ENCODE data around the gene KRTAP10-3. TPM values are rescaled to one million over a fixed set of nuclear protein-coding genes. Genes with fewer than 3 reads are reported as not detected.

The KRTAP10-3 gene
- polyA plus RNA-seq, 1 donor (not counting 4 experiments of a cell fraction or from before 2014, with no cell fraction given): not detected

GRCh38 chr21:44595524-44595923, 36.9 kb upstream of the KRTAP10-3 start:
- FAIRE-seq (no peak), DNase-seq (ENCODE audit: low read depth, low spot score) (no peak)
- Histone ChIP-seq H3K4me3 (ENCODE audit: control insufficient read depth in 2 of 3, extremely low read depth in 1 of 3, insufficient read depth in 2 of 3, low read depth in 1 of 3, low read length in 3 of 3) (no peak overlapping the region), H3K36me3 (ENCODE audit: control insufficient read depth in 2 of 2, extremely low read depth in 1 of 2, insufficient read depth in 2 of 2, low read length in 2 of 2) (no peaks in the 10 kb centered on the region), H2AFZ (ENCODE audit: control insufficient read depth, low read length) (no peak overlapping the region), H4K20me1 (ENCODE audit: control insufficient read depth, extremely low read depth, insufficient read depth, low read length) (no peaks in the 10 kb centered on the region), H3K9me3 (ENCODE audit: control insufficient read depth, low read depth, low read length) (no peaks in the 10 kb centered on the region), H3K4me1 (ENCODE audit: control insufficient read depth, extremely low read depth, insufficient read depth, low read length) (peaks cover 7% of the 10 kb centered on the region), H3K9me1 (ENCODE audit: control insufficient read depth, extremely low read depth, insufficient read depth, low read length) (no peaks in the 10 kb centered on the region), H3K4me2 (ENCODE audit: control insufficient read depth, extremely low read depth, insufficient read depth, low read depth, low read length) (no peak overlapping the region), H3K79me2 (ENCODE audit: control insufficient read depth, insufficient read depth, low read length) (no peaks in the 10 kb centered on the region), H3K9ac (ENCODE audit: control insufficient read depth, extremely low read depth, insufficient read depth, low read length) (no peak overlapping the region), H3K27me3 (ENCODE audit: control insufficient read depth, extremely low read depth, insufficient read depth, low read length) (no peaks in the 10 kb centered on the region), H3K27ac (ENCODE audit: control insufficient read depth, insufficient read depth, low read length) (no peak overlapping the region)
- dilution Hi-C loops (cut with MboI; ENCODE audit: extremely low pct_ligation_motif_present, low sequenced_read_pairs): no loop called here
- TF ChIP-seq, protein P1, sequence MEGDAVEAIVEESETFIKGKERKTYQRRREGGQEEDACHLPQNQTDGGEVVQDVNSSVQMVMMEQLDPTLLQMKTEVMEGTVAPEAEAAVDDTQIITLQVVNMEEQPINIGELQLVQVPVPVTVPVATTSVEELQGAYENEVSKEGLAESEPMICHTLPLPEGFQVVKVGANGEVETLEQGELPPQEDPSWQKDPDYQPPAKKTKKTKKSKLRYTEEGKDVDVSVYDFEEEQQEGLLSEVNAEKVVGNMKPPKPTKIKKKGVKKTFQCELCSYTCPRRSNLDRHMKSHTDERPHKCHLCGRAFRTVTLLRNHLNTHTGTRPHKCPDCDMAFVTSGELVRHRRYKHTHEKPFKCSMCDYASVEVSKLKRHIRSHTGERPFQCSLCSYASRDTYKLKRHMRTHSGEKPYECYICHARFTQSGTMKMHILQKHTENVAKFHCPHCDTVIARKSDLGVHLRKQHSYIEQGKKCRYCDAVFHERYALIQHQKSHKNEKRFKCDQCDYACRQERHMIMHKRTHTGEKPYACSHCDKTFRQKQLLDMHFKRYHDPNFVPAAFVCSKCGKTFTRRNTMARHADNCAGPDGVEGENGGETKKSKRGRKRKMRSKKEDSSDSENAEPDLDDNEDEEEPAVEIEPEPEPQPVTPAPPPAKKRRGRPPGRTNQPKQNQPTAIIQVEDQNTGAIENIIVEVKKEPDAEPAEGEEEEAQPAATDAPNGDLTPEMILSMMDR (optimal IDR thresholded peaks at IDR 0.05 in 1 of 3, IDR thresholded peaks at IDR 0.05 in 1 of 3, conservative IDR thresholded peaks at IDR 0.05 in 1 of 3; ENCODE audit: extremely low read depth in 1 of 3, insufficient read depth in 2 of 3, low read length in 3 of 3): no peak
- TF ChIP-seq EZH2 (IDR thresholded peaks at IDR 0.05; ENCODE audit: low read length): no peak

- Histone ChIP-seq H3K27me3 (ENCODE audit: control insufficient read depth, extremely low read depth, insufficient read depth, low read length) (no peaks in the 10 kb centered on the region), H3K9me3 (ENCODE audit: control insufficient read depth, low read depth, low read length) (no peaks in the 10 kb centered on the region), H3K4me3 (ENCODE audit: control insufficient read depth in 2 of 3, extremely low read depth in 1 of 3, insufficient read depth in 2 of 3, low read depth in 1 of 3, low read length in 3 of 3) (no peak overlapping the region), H3K4me2 (ENCODE audit: control insufficient read depth, extremely low read depth, insufficient read depth, low read depth, low read length) (no peak overlapping the region), H4K20me1 (ENCODE audit: control insufficient read depth, extremely low read depth, insufficient read depth, low read length) (no peaks in the 10 kb centered on the region), H3K4me1 (ENCODE audit: control insufficient read depth, extremely low read depth, insufficient read depth, low read length) (peaks cover 7% of the 10 kb centered on the region), H2AFZ (ENCODE audit: control insufficient read depth, low read length) (no peak overlapping the region), H3K36me3 (ENCODE audit: control insufficient read depth in 2 of 2, extremely low read depth in 1 of 2, insufficient read depth in 2 of 2, low read length in 2 of 2) (no peaks in the 10 kb centered on the region), H3K27ac (ENCODE audit: control insufficient read depth, insufficient read depth, low read length) (no peak overlapping the region), H3K9ac (ENCODE audit: control insufficient read depth, extremely low read depth, insufficient read depth, low read length) (no peak overlapping the region), H3K9me1 (ENCODE audit: control insufficient read depth, extremely low read depth, insufficient read depth, low read length) (no peaks in the 10 kb centered on the region), H3K79me2 (ENCODE audit: control insufficient read depth, insufficient read depth, low read length) (no peaks in the 10 kb centered on the region)
- FAIRE-seq: no peak
- dilution Hi-C loops (cut with MboI; ENCODE audit: extremely low pct_ligation_motif_present, low sequenced_read_pairs): no loop called here
- TF ChIP-seq, protein P1 (optimal IDR thresholded peaks at IDR 0.05 in 1 of 3, IDR thresholded peaks at IDR 0.05 in 1 of 3, conservative IDR thresholded peaks at IDR 0.05 in 1 of 3; ENCODE audit: extremely low read depth in 1 of 3, insufficient read depth in 2 of 3, low read length in 3 of 3): no peak
- no peak for TF ChIP-seq EZH2 (IDR thresholded peaks at IDR 0.05; ENCODE audit: low read length)
- no peak for DNase-seq (ENCODE audit: low read depth, low spot score)
Observed at GRCh38 chr21:44594406-44594916, 35.9 kb upstream of the KRTAP10-3 start.

Data from keratinocyte (primary cell).